ENCODE results near the gene CRYGB.
A peak's percentile ranks its signal among the peaks of the same experiment; 100 is the strongest.

DNA sequence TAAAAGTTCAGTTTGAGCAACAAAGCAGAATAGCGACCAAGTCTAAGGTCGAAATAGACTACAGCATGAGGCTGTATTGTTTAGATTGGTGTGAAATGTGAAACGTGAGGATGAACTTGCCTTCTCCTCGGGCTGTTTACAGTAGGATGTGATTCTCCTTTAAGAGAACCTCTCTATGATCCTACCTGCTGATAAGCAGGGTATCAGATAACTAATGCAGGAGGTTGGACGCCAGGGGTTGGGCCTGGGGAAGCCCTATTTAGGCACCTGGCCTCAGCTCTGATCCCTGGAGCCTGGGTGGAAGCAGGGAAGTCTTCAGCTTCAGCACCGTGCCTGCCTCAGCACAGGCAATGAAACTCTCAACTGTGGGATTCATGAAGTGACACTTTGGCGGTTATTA lies 33.0 kb downstream of the CRYGB start:
- no peak for TF ChIP-seq TEAD4 (CRISPR knock-in tag; IDR thresholded peaks at IDR 0.05)
- TF ChIP-seq, protein P1, sequence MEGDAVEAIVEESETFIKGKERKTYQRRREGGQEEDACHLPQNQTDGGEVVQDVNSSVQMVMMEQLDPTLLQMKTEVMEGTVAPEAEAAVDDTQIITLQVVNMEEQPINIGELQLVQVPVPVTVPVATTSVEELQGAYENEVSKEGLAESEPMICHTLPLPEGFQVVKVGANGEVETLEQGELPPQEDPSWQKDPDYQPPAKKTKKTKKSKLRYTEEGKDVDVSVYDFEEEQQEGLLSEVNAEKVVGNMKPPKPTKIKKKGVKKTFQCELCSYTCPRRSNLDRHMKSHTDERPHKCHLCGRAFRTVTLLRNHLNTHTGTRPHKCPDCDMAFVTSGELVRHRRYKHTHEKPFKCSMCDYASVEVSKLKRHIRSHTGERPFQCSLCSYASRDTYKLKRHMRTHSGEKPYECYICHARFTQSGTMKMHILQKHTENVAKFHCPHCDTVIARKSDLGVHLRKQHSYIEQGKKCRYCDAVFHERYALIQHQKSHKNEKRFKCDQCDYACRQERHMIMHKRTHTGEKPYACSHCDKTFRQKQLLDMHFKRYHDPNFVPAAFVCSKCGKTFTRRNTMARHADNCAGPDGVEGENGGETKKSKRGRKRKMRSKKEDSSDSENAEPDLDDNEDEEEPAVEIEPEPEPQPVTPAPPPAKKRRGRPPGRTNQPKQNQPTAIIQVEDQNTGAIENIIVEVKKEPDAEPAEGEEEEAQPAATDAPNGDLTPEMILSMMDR (IDR thresholded peaks at IDR 0.05), result no peak
- TF ChIP-seq SMAD4 (CRISPR knock-in tag; IDR thresholded peaks at IDR 0.05), result no peak
- peak; percentile 65 for TF ChIP-seq FOXK1 (CRISPR knock-in tag; IDR thresholded peaks at IDR 0.05)
- no peak for TF ChIP-seq ZBTB21 (CRISPR knock-in tag; IDR thresholded peaks at IDR 0.05; ENCODE audit: borderline replicate concordance)
- TF ChIP-seq ELF4 (CRISPR knock-in tag; IDR thresholded peaks at IDR 0.05; ENCODE audit: low read depth), result no peak
- TF ChIP-seq, protein P2, sequence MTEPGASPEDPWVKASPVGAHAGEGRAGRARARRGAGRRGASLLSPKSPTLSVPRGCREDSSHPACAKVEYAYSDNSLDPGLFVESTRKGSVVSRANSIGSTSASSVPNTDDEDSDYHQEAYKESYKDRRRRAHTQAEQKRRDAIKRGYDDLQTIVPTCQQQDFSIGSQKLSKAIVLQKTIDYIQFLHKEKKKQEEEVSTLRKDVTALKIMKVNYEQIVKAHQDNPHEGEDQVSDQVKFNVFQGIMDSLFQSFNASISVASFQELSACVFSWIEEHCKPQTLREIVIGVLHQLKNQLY (CRISPR knock-in tag; IDR thresholded peaks at IDR 0.05), result no peak
- no peak for TF ChIP-seq ZNF416 (CRISPR knock-in tag; IDR thresholded peaks at IDR 0.05)
- TF ChIP-seq, protein P3, sequence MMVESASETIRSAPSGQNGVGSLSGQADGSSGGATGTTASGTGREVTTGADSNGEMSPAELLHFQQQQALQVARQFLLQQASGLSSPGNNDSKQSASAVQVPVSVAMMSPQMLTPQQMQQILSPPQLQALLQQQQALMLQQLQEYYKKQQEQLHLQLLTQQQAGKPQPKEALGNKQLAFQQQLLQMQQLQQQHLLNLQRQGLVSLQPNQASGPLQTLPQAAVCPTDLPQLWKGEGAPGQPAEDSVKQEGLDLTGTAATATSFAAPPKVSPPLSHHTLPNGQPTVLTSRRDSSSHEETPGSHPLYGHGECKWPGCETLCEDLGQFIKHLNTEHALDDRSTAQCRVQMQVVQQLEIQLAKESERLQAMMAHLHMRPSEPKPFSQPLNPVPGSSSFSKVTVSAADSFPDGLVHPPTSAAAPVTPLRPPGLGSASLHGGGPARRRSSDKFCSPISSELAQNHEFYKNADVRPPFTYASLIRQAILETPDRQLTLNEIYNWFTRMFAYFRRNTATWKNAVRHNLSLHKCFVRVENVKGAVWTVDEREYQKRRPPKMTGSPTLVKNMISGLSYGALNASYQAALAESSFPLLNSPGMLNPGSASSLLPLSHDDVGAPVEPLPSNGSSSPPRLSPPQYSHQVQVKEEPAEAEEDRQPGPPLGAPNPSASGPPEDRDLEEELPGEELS (CRISPR knock-in tag; IDR thresholded peaks at IDR 0.05), result no peak
